ENCODE measurements around the gene RBKS. TPM values are rescaled to one million over a fixed set of nuclear protein-coding genes. Genes with fewer than 3 reads are reported as not detected.

RBKS gene
- total and polyA plus RNA-seq, 2 of the 13 experiments (the other 11 are each of a cell fraction or from before 2014, with no cell fraction given) = 7.7 to 8.3 TPM

DNA sequence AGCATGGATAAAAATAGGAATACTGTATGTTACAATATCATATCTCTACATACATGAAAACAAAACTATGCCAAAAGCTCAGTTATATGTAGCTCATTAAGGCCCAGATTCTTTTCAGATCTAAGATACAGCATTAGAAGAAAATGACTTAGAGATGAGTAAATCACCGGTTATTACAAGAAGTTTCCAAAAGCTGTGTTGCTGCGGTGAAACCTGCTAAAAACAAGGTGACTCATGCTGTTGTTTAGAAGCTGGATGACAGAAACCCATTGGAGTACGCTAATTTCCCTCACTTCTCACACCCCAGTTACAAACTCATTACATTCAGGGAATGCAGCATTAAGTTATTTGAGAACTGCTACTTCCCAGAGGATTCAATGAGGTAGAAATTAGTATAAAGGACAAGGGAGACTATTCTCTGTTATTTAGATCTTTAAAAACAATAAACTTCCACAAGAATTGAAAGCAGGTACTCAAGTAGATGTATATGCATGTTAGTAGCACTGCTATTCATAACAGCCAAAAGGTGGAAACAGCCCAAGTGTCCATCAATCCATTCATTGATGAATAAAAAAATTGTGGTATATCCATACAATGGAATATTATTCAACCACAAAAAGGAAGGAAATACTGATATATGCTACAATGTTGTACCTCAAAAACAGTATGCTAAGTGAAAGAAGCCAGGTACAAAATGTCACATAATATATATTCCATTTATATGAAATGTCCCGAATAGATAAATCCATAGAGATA lies 32.6 kb downstream of the RBKS start (continued):
- TF ChIP-seq, protein P1, sequence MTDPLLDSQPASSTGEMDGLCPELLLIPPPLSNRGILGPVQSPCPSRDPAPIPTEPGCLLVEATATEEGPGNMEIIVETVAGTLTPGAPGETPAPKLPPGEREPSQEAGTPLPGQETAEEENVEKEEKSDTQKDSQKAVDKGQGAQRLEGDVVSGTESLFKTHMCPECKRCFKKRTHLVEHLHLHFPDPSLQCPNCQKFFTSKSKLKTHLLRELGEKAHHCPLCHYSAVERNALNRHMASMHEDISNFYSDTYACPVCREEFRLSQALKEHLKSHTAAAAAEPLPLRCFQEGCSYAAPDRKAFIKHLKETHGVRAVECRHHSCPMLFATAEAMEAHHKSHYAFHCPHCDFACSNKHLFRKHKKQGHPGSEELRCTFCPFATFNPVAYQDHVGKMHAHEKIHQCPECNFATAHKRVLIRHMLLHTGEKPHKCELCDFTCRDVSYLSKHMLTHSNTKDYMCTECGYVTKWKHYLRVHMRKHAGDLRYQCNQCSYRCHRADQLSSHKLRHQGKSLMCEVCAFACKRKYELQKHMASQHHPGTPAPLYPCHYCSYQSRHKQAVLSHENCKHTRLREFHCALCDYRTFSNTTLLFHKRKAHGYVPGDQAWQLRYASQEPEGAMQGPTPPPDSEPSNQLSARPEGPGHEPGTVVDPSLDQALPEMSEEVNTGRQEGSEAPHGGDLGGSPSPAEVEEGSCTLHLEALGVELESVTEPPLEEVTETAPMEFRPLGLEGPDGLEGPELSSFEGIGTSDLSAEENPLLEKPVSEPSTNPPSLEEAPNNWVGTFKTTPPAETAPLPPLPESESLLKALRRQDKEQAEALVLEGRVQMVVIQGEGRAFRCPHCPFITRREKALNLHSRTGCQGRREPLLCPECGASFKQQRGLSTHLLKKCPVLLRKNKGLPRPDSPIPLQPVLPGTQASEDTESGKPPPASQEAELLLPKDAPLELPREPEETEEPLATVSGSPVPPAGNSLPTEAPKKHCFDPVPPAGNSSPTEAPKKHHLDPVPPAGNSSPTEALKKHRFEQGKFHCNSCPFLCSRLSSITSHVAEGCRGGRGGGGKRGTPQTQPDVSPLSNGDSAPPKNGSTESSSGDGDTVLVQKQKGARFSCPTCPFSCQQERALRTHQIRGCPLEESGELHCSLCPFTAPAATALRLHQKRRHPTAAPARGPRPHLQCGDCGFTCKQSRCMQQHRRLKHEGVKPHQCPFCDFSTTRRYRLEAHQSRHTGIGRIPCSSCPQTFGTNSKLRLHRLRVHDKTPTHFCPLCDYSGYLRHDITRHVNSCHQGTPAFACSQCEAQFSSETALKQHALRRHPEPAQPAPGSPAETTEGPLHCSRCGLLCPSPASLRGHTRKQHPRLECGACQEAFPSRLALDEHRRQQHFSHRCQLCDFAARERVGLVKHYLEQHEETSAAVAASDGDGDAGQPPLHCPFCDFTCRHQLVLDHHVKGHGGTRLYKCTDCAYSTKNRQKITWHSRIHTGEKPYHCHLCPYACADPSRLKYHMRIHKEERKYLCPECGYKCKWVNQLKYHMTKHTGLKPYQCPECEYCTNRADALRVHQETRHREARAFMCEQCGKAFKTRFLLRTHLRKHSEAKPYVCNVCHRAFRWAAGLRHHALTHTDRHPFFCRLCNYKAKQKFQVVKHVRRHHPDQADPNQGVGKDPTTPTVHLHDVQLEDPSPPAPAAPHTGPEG (CRISPR knock-in tag; IDR thresholded peaks at IDR 0.05) = no peak
- TF ChIP-seq ZNF781 (CRISPR knock-in tag; IDR thresholded peaks at IDR 0.05; ENCODE audit: borderline replicate concordance, not compliant biosample characterization) (no peak), AGO2 (optimal IDR thresholded peaks at IDR 0.05; ENCODE audit: low read depth, low read length) (no peak), SMARCE1 (IDR thresholded peaks at IDR 0.05; ENCODE audit: borderline replicate concordance) (no peak), RARG (CRISPR knock-in tag; IDR thresholded peaks at IDR 0.05; ENCODE audit: low read depth) (no peak), SSRP1 (CRISPR knock-in tag; IDR thresholded peaks at IDR 0.05) (no peak), ZNF253 (CRISPR knock-in tag; IDR thresholded peaks at IDR 0.05; ENCODE audit: borderline replicate concordance) (no peak), MAFF (IDR thresholded peaks at IDR 0.05; ENCODE audit: low read depth, low read length) (no peak)
- TF ChIP-seq, protein P2, sequence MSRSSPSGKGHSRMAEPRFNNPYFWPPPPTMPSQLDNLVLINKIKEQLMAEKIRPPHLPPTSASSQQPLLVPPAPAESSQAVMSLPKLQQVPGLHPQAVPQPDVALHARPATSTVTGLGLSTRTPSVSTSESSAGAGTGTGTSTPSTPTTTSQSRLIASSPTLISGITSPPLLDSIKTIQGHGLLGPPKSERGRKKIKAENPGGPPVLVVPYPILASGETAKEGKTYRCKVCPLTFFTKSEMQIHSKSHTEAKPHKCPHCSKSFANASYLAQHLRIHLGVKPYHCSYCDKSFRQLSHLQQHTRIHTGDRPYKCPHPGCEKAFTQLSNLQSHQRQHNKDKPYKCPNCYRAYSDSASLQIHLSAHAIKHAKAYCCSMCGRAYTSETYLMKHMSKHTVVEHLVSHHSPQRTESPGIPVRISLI (CRISPR knock-in tag; IDR thresholded peaks at IDR 0.05; ENCODE audit: borderline replicate concordance) = no peak

All from HepG2 (cell line).